Breast epithelium (tissue), 3 donors: ENCODE measurements around the gene GRXCR1.

Source experiments
- POLR2AphosphoS5 ChIP-seq, 3 donors: sonication (generic); formaldehyde crosslinking; IDR thresholded peaks; one replicate each; pipeline ENCODE4 v1.6.1; 2017; ENCODE audit warnings: antibody characterized with exemption in 3 of 3
- TF ChIP-seq, protein P1 (sequence below), 3 donors: fragments of 450-650 bp; IDR thresholded peaks; one replicate each; pipeline ENCODE4 v1.5.1; 2016 to 2017; ENCODE audit warnings: antibody characterized with exemption in 3 of 3, mild to moderate bottlenecking in 3 of 3, moderate library complexity in 3 of 3

GRCh38 chr4:43041632-43042031 is 149.1 kb downstream of the GRXCR1 start:
- TF ChIP-seq, protein P1, sequence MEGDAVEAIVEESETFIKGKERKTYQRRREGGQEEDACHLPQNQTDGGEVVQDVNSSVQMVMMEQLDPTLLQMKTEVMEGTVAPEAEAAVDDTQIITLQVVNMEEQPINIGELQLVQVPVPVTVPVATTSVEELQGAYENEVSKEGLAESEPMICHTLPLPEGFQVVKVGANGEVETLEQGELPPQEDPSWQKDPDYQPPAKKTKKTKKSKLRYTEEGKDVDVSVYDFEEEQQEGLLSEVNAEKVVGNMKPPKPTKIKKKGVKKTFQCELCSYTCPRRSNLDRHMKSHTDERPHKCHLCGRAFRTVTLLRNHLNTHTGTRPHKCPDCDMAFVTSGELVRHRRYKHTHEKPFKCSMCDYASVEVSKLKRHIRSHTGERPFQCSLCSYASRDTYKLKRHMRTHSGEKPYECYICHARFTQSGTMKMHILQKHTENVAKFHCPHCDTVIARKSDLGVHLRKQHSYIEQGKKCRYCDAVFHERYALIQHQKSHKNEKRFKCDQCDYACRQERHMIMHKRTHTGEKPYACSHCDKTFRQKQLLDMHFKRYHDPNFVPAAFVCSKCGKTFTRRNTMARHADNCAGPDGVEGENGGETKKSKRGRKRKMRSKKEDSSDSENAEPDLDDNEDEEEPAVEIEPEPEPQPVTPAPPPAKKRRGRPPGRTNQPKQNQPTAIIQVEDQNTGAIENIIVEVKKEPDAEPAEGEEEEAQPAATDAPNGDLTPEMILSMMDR (IDR thresholded peaks at IDR 0.05) = no peak
- TF ChIP-seq POLR2AphosphoS5 (IDR thresholded peaks at IDR 0.05) = no peak
